ENCODE measurements around the gene ADRB2. TPM values are rescaled to one million over a fixed set of nuclear protein-coding genes. Genes with fewer than 3 reads are reported as not detected.

Gene ADRB2
- total RNA-seq, 1 donor, result under 0.01 TPM

DNA sequence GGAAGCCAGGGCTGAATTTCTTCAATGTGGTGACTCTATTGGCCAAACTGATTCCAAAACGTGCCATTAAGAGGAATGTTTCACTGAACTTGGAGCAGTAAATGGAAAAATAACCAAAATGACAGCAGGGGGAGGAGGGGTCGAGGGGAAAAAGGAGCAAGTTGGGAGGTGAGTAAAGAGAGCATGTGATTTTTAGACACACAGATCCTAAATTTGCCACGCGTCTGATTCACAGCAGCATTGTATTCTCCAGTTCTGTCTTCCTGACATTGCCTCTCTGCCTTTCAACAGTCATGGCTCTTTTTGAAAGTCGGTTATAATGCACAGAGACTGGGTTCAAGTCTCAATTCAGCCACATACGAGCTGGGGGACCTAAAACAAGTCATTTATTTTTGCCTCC, 22.0 kb upstream of the ADRB2 start:
- Histone ChIP-seq H3K4me3 (ENCODE audit: insufficient read depth, low read length) (no peak overlapping the region), H3K27me3 (ENCODE audit: insufficient read depth, low read length) (no peaks in the 10 kb centered on the region), H3K79me2 (ENCODE audit: insufficient read depth, low read length) (no peaks in the 10 kb centered on the region), H4K20me1 (ENCODE audit: insufficient read depth, low read length) (no peaks in the 10 kb centered on the region), H3K27ac (ENCODE audit: low read depth, low read length) (no peak overlapping the region), H2AFZ (ENCODE audit: low read length) (no peak overlapping the region), H3K4me1 (ENCODE audit: insufficient read depth, low read length) (peaks cover 18% of the 10 kb centered on the region), H3K4me2 (ENCODE audit: insufficient read depth, low read length) (no peak overlapping the region), H3K9me3 (ENCODE audit: low read depth, low read length) (no peaks in the 10 kb centered on the region), H3K36me3 (ENCODE audit: insufficient read depth, low read length) (no peaks in the 10 kb centered on the region)
- TF ChIP-seq, protein P1, sequence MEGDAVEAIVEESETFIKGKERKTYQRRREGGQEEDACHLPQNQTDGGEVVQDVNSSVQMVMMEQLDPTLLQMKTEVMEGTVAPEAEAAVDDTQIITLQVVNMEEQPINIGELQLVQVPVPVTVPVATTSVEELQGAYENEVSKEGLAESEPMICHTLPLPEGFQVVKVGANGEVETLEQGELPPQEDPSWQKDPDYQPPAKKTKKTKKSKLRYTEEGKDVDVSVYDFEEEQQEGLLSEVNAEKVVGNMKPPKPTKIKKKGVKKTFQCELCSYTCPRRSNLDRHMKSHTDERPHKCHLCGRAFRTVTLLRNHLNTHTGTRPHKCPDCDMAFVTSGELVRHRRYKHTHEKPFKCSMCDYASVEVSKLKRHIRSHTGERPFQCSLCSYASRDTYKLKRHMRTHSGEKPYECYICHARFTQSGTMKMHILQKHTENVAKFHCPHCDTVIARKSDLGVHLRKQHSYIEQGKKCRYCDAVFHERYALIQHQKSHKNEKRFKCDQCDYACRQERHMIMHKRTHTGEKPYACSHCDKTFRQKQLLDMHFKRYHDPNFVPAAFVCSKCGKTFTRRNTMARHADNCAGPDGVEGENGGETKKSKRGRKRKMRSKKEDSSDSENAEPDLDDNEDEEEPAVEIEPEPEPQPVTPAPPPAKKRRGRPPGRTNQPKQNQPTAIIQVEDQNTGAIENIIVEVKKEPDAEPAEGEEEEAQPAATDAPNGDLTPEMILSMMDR (IDR thresholded peaks at IDR 0.05; ENCODE audit: extremely low read depth, low read depth, low read length), result no peak
- DNase-seq (ENCODE audit: insufficient read length, low spot score, missing footprints), result no peak

DNA sequence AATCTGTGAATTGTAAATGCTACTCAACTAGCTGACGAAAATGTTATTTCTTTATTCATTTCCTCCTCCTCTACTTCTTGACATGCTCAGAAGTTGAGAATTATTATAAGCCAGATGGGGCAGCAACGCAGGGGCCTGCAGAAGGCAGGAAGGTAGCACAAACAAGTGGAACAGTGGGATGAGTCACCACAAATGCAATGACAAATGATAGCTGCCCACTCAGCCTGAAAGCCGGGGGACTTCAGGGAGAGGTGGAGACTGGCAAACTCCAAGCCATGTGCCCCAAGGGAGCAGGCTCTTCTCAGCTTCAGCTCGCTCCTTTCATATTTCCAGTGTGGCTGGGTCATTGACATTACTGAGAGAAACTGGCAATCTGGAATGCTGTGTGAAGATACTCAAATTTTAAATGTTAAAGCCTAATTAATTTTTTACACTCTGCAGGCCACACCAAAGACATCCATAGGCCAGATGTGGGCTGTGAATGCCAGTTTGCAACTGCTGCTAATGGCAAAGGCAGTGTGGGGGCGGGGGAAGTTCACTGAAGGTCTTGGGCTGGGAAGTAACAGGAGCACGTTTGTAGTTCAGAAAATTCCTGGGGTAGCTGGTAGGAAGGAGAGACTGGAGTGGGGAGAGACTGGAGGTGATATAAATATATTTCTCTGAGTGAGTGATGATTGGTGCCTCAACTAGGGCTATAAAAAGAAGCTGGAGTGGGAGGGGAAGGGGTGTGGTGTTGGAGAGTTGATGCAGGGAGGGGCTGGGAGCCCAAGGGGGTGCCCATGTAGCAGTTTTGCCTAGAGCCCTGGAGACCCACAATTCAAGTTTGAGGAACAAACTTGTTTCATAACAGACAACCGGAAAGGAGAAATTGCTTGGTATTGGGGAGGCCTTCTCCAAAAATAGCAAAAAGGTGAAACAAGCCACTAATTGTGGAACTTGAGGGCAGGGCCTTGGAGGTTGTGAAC, 20.8 kb upstream of the ADRB2 start:
- no peak overlapping the region for H3K4me2 ChIP-seq (ENCODE audit: insufficient read depth, low read length)
- no peaks in the 10 kb centered on the region for H4K20me1 ChIP-seq (ENCODE audit: insufficient read depth, low read length)
- no peak overlapping the region for H3K4me3 ChIP-seq (ENCODE audit: insufficient read depth, low read length)
- DNase-seq (ENCODE audit: insufficient read length, low spot score, missing footprints), result no peak
- no peak overlapping the region for H3K27ac ChIP-seq (ENCODE audit: low read depth, low read length)
- H3K4me1 ChIP-seq (ENCODE audit: insufficient read depth, low read length), result peaks cover 13% of the 10 kb centered on the region
- H2AFZ ChIP-seq (ENCODE audit: low read length), result no peak overlapping the region
- TF ChIP-seq, protein P1 (IDR thresholded peaks at IDR 0.05; ENCODE audit: extremely low read depth, low read depth, low read length), result no peak
- no peaks in the 10 kb centered on the region for H3K36me3 ChIP-seq (ENCODE audit: insufficient read depth, low read length)
- H3K9me3 ChIP-seq (ENCODE audit: low read depth, low read length), result no peaks in the 10 kb centered on the region
- no peaks in the 10 kb centered on the region for H3K27me3 ChIP-seq (ENCODE audit: insufficient read depth, low read length)
- no peaks in the 10 kb centered on the region for H3K79me2 ChIP-seq (ENCODE audit: insufficient read depth, low read length)

DNA sequence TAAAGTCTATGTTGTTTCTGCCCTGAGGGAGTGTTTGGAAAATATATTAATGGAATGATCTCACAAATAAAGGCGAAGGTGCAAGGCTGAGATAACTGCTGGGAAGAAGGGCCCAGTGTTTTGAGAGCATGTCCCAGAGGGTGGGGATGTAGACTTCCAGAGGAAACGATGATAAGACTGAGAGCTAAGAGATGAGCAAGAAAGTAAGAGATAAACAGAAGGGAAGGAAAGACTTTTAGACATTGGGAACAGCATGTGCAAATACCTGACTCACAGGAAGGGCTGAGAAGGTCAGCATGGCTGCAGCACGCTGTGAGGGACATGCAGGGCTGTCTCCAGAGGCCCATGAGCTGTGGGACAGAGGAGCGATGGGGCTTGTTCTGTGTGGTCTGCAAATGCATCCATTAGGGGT, 19.9 kb upstream of the ADRB2 start:
- DNase-seq (ENCODE audit: insufficient read length, low spot score, missing footprints), result no peak
- H2AFZ ChIP-seq (ENCODE audit: low read length), result no peak overlapping the region
- H3K4me3 ChIP-seq (ENCODE audit: insufficient read depth, low read length), result no peak overlapping the region
- H3K4me1 ChIP-seq (ENCODE audit: insufficient read depth, low read length), result peaks cover 13% of the 10 kb centered on the region
- H3K27ac ChIP-seq (ENCODE audit: low read depth, low read length), result no peak overlapping the region
- no peak overlapping the region for H3K4me2 ChIP-seq (ENCODE audit: insufficient read depth, low read length)
- H3K9me3 ChIP-seq (ENCODE audit: low read depth, low read length), result no peaks in the 10 kb centered on the region
- H3K79me2 ChIP-seq (ENCODE audit: insufficient read depth, low read length), result no peaks in the 10 kb centered on the region
- no peaks in the 10 kb centered on the region for H3K27me3 ChIP-seq (ENCODE audit: insufficient read depth, low read length)
- TF ChIP-seq, protein P1 (IDR thresholded peaks at IDR 0.05; ENCODE audit: extremely low read depth, low read depth, low read length), result no peak
- H4K20me1 ChIP-seq (ENCODE audit: insufficient read depth, low read length), result no peaks in the 10 kb centered on the region
- no peaks in the 10 kb centered on the region for H3K36me3 ChIP-seq (ENCODE audit: insufficient read depth, low read length)

DNA sequence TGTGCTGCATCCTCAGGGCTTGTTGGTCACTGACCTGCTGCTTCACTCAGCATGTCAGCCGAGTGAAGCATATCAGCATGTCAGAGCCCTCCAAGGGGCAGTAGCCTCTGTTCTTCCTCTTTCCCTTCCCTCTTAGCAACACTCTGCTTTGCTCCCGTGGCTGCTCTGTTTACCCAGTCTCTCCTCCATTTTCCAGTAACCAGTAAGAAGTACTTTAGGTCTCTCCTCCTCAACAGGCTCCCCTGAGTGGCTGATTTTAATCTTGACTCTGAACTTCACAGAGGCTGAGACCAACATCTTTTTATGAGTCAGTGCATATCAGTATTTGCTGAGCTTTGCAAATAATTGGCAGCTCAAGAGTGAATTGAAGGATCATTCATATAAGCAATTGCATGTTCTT, 18.6 kb upstream of the ADRB2 start:
- DNase-seq (ENCODE audit: insufficient read length, low spot score, missing footprints), result no peak
- Histone ChIP-seq H3K9me3 (ENCODE audit: low read depth, low read length) (no peaks in the 10 kb centered on the region), H3K4me3 (ENCODE audit: insufficient read depth, low read length) (no peak overlapping the region), H3K27ac (ENCODE audit: low read depth, low read length) (no peak overlapping the region), H3K36me3 (ENCODE audit: insufficient read depth, low read length) (no peaks in the 10 kb centered on the region), H3K27me3 (ENCODE audit: insufficient read depth, low read length) (no peaks in the 10 kb centered on the region), H3K4me1 (ENCODE audit: insufficient read depth, low read length) (peaks cover 13% of the 10 kb centered on the region), H2AFZ (ENCODE audit: low read length) (no peak overlapping the region), H4K20me1 (ENCODE audit: insufficient read depth, low read length) (no peaks in the 10 kb centered on the region), H3K4me2 (ENCODE audit: insufficient read depth, low read length) (no peak overlapping the region), H3K79me2 (ENCODE audit: insufficient read depth, low read length) (no peaks in the 10 kb centered on the region)
- TF ChIP-seq, protein P1 (IDR thresholded peaks at IDR 0.05; ENCODE audit: extremely low read depth, low read depth, low read length), result no peak

Measured in osteoblast (primary cell).